PC-9 (cell line): ENCODE data around the gene DDIT4L. TPM values are rescaled to one million over a fixed set of nuclear protein-coding genes. Genes with fewer than 3 reads are reported as not detected.
"Not testable (repeated sequence)": the region's sequence is repeated elsewhere in the genome, so short reads cannot be mapped to it uniquely, and the experiment has no call there.

ENCODE experiments used
- BruUV-seq: library from RNA; stranded (reverse); fragments of 400-500 nt; replicated peaks from 2 replicates; lab custom pipeline; 2021; lab: Mats Ljungman, UMichigan
- CTCF ChIA-PET: fragments of 300-600 bp; sonication (Branson Sonifier 250); formaldehyde crosslinking; loops from one replicate; lab custom pipeline; 2022; ENCODE audit warnings: antibody characterized with exemption; lab: Charles Lee
- POLR2A ChIA-PET: fragments of 300-600 bp; sonication (Branson Sonifier 250); formaldehyde crosslinking; loops from one replicate; lab custom pipeline; 2022; ENCODE audit warnings: antibody characterized with exemption; ENCODE audit not compliant: unreplicated experiment; lab: Charles Lee
- DNase-seq, 2 experiments: peaks; one replicate each; pipeline versions ENCODE4 v3.0.0 to v3.0.0-alpha.2; 2015 to 2022; ENCODE audit warnings: mixed read lengths in 1 of 2
- H2AFZ ChIP-seq: fragments of 200-600 bp; sonication (generic); 2 replicates; pipeline ENCODE4 v1.8.1; 2017; ENCODE audit warnings: antibody characterized with exemption
- H3F3A ChIP-seq: fragments of 200-600 bp; sonication (generic); 2 replicates; pipeline ENCODE4 v1.8.1; 2017; ENCODE audit warnings: antibody characterized with exemption, mild to moderate bottlenecking, low read depth; ENCODE audit not compliant: insufficient read depth
- H3K27ac ChIP-seq: fragments of 200-600 bp; sonication (generic); 2 replicates; pipeline ENCODE4 v1.6.1; 2016; ENCODE audit warnings: mixed run types
- H3K27me3 ChIP-seq: fragments of 200-600 bp; sonication (generic); 2 replicates; pipeline ENCODE4 v1.6.1; 2016; ENCODE audit warnings: low read depth, mixed run types; ENCODE audit not compliant: insufficient read depth
- H3K36me3 ChIP-seq: fragments of 200-600 bp; sonication (generic); 2 replicates; pipeline ENCODE4 v1.6.1; 2016; ENCODE audit warnings: low read depth, mixed run types
- H3K4me1 ChIP-seq: fragments of 200-600 bp; sonication (generic); replicated peaks from 2 replicates; pipeline ENCODE4 v1.6.1; 2016; ENCODE audit warnings: mixed run types; ENCODE audit not compliant: insufficient read depth
- H3K4me2 ChIP-seq: fragments of 200-600 bp; sonication (generic); 2 replicates; pipeline ENCODE4 v1.6.1; 2017; ENCODE audit warnings: mixed run types
- H3K4me3 ChIP-seq: fragments of 200-600 bp; sonication (generic); 2 replicates; pipeline ENCODE4 v1.6.1; 2016; ENCODE audit warnings: mixed run types
- H3K79me2 ChIP-seq: fragments of 200-600 bp; sonication (generic); 2 replicates; pipeline ENCODE4 v1.6.1; 2017; ENCODE audit warnings: low read depth, mixed run types
- H3K9me2 ChIP-seq: fragments of 200-600 bp; sonication (generic); 2 replicates; pipeline ENCODE4 v1.8.1; 2017; ENCODE audit warnings: mild to moderate bottlenecking; ENCODE audit not compliant: insufficient read depth
- H3K9me3 ChIP-seq: fragments of 200-600 bp; sonication (generic); 2 replicates; pipeline ENCODE4 v1.8.1; 2016; ENCODE audit warnings: low read depth; ENCODE audit not compliant: insufficient read depth
- H4K20me1 ChIP-seq: fragments of 200-600 bp; sonication (generic); 2 replicates; pipeline ENCODE4 v1.8.1; 2017; ENCODE audit not compliant: insufficient read depth
- EZH2 ChIP-seq: fragments of 200-600 bp; sonication (generic); IDR thresholded peaks from 2 replicates; pipeline ENCODE4 v1.8.0; 2017; ENCODE audit warnings: antibody characterized with exemption, low read depth
- intact Hi-C: fragments of 100-400 bp; cut with micrococcal nuclease; formaldehyde crosslinking; loops from one replicate; pipeline ENCODE4 v1.10.0; 2022; ENCODE audit not compliant: unreplicated experiment
- total RNA-seq: library from RNA; stranded (reverse); gene quantifications from 2 replicates; pipeline ENCODE4 v1.2.3, GENCODE V29; 2021
- TF ChIP-seq, protein P1 (sequence below): fragments of 200-600 bp; sonication (generic); conservative IDR thresholded peaks from 2 replicates; pipeline ENCODE4 v1.6.1; 2017; ENCODE audit warnings: mixed run types, antibody characterized with exemption, mild to moderate bottlenecking, moderate library complexity

Gene DDIT4L
- total RNA-seq, 1 experiment from 2014 or later, result 1.0 TPM

- Histone ChIP-seq H4K20me1 (no peaks in the 10 kb centered on the region), H3F3A (no peaks in the 10 kb centered on the region), H3K4me1 (no peaks in the 10 kb centered on the region), H3K27me3 (no peaks in the 10 kb centered on the region), H3K79me2 (no peaks in the 10 kb centered on the region), H2AFZ (no peak overlapping the region), H3K4me2 (no peak overlapping the region), H3K9me3 (no peaks in the 10 kb centered on the region), H3K36me3 (no peaks in the 10 kb centered on the region), H3K9me2 (no peaks in the 10 kb centered on the region), H3K4me3 (no peak overlapping the region), H3K27ac (no peak overlapping the region)
- intact Hi-C loops, result no loop called here
- no peak for TF ChIP-seq EZH2
- TF ChIP-seq, protein P1, sequence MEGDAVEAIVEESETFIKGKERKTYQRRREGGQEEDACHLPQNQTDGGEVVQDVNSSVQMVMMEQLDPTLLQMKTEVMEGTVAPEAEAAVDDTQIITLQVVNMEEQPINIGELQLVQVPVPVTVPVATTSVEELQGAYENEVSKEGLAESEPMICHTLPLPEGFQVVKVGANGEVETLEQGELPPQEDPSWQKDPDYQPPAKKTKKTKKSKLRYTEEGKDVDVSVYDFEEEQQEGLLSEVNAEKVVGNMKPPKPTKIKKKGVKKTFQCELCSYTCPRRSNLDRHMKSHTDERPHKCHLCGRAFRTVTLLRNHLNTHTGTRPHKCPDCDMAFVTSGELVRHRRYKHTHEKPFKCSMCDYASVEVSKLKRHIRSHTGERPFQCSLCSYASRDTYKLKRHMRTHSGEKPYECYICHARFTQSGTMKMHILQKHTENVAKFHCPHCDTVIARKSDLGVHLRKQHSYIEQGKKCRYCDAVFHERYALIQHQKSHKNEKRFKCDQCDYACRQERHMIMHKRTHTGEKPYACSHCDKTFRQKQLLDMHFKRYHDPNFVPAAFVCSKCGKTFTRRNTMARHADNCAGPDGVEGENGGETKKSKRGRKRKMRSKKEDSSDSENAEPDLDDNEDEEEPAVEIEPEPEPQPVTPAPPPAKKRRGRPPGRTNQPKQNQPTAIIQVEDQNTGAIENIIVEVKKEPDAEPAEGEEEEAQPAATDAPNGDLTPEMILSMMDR, result no peak
- DNase-seq, result no peak
- POLR2A ChIA-PET, result no interaction called here
- CTCF ChIA-PET, result no interaction called here
- no TSS peak for BruUV-seq
These were observed 16.6 kb upstream of the DDIT4L start for GRCh38 chr4:100206850-100207249.

DNA sequence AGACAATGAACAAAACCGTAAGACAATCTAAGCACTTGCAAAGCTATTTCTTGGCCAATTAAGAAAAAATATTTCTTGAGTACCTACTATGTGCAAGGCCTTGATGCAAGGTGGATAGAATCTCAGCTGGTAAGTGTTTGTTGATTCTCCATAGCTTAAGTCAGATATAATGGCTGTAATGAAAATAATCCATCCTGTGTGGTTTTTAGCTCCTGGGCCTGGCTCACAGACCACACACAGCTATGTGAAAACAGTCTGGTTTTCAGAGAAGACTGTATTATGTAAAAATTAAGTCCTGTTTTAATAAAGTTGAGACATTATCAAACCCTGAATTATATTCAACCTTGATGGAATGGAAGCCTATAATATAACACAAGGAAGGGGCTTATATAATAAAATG lies 7.8 kb upstream of the DDIT4L start:
- Histone ChIP-seq H3K27me3 (no peaks in the 10 kb centered on the region), H2AFZ (no peak overlapping the region), H3F3A (no peaks in the 10 kb centered on the region), H4K20me1 (no peaks in the 10 kb centered on the region), H3K9me2 (no peaks in the 10 kb centered on the region), H3K79me2 (no peaks in the 10 kb centered on the region), H3K4me2 (no peak overlapping the region), H3K4me1 (no peaks in the 10 kb centered on the region), H3K4me3 (no peak overlapping the region), H3K27ac (no peak overlapping the region), H3K9me3 (no peaks in the 10 kb centered on the region), H3K36me3 (no peaks in the 10 kb centered on the region)
- ChIA-PET POLR2A (no interaction called here), CTCF (no interaction called here)
- intact Hi-C loops, result no loop called here
- TF ChIP-seq, protein P1, result no peak
- TF ChIP-seq EZH2, result no peak
- no peak for DNase-seq
- BruUV-seq, result no TSS peak

DNA sequence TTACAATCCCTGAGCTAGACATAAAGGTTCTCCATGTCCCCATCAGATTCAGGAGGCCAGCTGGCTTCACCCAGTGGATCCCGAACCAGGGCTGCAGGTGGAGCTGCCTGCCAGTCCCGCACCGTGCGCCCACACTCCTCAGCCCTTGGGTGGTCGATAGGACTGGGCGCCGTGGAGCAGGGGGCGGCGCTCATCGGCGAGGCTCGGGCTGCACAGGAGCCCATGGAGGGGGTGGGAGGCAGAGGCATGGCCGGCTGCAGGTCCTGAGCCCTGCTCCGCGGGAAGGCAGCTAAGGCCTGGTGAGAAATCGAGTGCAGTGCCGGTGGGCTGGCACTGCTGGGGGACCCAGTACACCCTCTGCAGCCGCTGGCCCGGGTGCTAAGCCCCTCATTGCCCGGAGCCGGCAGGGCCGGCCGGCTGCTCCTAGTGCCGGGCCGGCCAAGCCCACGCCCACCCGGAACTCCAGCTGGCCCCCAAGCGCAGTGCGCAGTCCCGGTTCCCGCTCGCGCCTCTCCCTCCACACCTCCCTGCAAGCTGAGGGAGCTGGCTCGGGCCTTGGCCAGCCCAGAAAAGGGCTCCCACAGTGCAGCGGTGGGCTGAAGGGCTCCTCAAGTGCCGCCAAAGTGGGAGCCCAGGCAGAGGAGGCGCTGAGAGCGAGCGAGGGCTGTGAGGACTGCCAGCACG lies 6.3 kb upstream of the DDIT4L start:
- intact Hi-C loops, result not testable (repeated sequence)

More for the DNA sequence above, 6.3 kb upstream of the DDIT4L start:
- H2AFZ ChIP-seq, H3K9me3 ChIP-seq, H3K27me3 ChIP-seq, H3K9me2 ChIP-seq, DNase-seq, CTCF ChIA-PET, H3K36me3 ChIP-seq, BruUV-seq, H3K27ac ChIP-seq, H3K4me1 ChIP-seq, H3K4me3 ChIP-seq, H3K79me2 ChIP-seq, H4K20me1 ChIP-seq, POLR2A ChIA-PET, H3F3A ChIP-seq, H3K4me2 ChIP-seq: not testable (repeated sequence)
